ENCODE measurements around the gene SPSB4.

Gene SPSB4

GRCh38 chr3:141082064-141082463, 30.9 kb downstream of the SPSB4 start:
- DNase-seq (ENCODE audit: low read depth): no peak
- no peak overlapping the region for H3K4me3 ChIP-seq (ENCODE audit: low read length)
- TF ChIP-seq CTCF (conservative IDR thresholded peaks at IDR 0.05; ENCODE audit: low read depth, low read length): no peak

GRCh38 chr3:141083226-141083625, 32.1 kb downstream of the SPSB4 start:
- TF ChIP-seq CTCF (conservative IDR thresholded peaks at IDR 0.05; ENCODE audit: low read depth, low read length): no peak
- H3K4me3 ChIP-seq (ENCODE audit: low read length): no peak overlapping the region
- DNase-seq (ENCODE audit: low read depth): no peak

GRCh38 chr3:141083836-141084649, 32.9 kb downstream of the SPSB4 start:
- TF ChIP-seq CTCF (conservative IDR thresholded peaks at IDR 0.05; ENCODE audit: low read depth, low read length): no peak
- DNase-seq (ENCODE audit: low read depth): no peak
- H3K4me3 ChIP-seq (ENCODE audit: low read length): no peak overlapping the region

GRCh38 chr3:141085343-141086070, 34.4 kb downstream of the SPSB4 start:
- no peak for DNase-seq (ENCODE audit: low read depth)
- H3K4me3 ChIP-seq (ENCODE audit: low read length): no peak overlapping the region
- TF ChIP-seq CTCF (conservative IDR thresholded peaks at IDR 0.05; ENCODE audit: low read depth, low read length): no peak

GRCh38 chr3:141086188-141086587, 35.0 kb downstream of the SPSB4 start:
- TF ChIP-seq CTCF (conservative IDR thresholded peaks at IDR 0.05; ENCODE audit: low read depth, low read length): no peak
- DNase-seq (ENCODE audit: low read depth): no peak

GRCh38 chr3:141087076-141087777, 36.1 kb downstream of the SPSB4 start:
- no peak overlapping the region for H3K4me3 ChIP-seq (ENCODE audit: low read length)
- DNase-seq (ENCODE audit: low read depth): no peak
- no peak for TF ChIP-seq CTCF (conservative IDR thresholded peaks at IDR 0.05; ENCODE audit: low read depth, low read length)

More at GRCh38 chr3:141086188-141086587, 35.0 kb downstream of the SPSB4 start:
- H3K4me3 ChIP-seq (ENCODE audit: low read length): no peak overlapping the region

All from retinal pigment epithelial cell (primary cell).